ENCODE measurements around the gene GREM2.

GRCh38 chr1:240577095-240577494 lies 34.9 kb downstream of the GREM2 start:
- TF ChIP-seq CTCF (IDR thresholded peaks at IDR 0.05) = no peak
- no peak for TF ChIP-seq POLR2AphosphoS5 (IDR thresholded peaks at IDR 0.05; ENCODE audit: insufficient read depth in 1 of 2, low read depth in 1 of 2)
- no peak for TF ChIP-seq POLR2A (IDR thresholded peaks at IDR 0.05)
